ENCODE results near the gene GGA1.
A peak's percentile ranks its signal among the peaks of the same experiment; 100 is the strongest.

Gene GGA1, protein sequence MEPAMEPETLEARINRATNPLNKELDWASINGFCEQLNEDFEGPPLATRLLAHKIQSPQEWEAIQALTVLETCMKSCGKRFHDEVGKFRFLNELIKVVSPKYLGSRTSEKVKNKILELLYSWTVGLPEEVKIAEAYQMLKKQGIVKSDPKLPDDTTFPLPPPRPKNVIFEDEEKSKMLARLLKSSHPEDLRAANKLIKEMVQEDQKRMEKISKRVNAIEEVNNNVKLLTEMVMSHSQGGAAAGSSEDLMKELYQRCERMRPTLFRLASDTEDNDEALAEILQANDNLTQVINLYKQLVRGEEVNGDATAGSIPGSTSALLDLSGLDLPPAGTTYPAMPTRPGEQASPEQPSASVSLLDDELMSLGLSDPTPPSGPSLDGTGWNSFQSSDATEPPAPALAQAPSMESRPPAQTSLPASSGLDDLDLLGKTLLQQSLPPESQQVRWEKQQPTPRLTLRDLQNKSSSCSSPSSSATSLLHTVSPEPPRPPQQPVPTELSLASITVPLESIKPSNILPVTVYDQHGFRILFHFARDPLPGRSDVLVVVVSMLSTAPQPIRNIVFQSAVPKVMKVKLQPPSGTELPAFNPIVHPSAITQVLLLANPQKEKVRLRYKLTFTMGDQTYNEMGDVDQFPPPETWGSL

GRCh38 chr22:37608477-37609239 is at the start of gene GGA1:
TSS of gene GGA1 (plus strand) at chr22:37608834. CDS start at chr22:37608861, 27 bp downstream.
- peak; percentile 93 for DNase-seq (ENCODE audit: low read depth in 2 of 2)

- no peak for DNase-seq (ENCODE audit: low read depth in 2 of 2)
These were observed 49.1 kb upstream of the GGA1 start for GRCh38 chr22:37559521-37559900.

DNA sequence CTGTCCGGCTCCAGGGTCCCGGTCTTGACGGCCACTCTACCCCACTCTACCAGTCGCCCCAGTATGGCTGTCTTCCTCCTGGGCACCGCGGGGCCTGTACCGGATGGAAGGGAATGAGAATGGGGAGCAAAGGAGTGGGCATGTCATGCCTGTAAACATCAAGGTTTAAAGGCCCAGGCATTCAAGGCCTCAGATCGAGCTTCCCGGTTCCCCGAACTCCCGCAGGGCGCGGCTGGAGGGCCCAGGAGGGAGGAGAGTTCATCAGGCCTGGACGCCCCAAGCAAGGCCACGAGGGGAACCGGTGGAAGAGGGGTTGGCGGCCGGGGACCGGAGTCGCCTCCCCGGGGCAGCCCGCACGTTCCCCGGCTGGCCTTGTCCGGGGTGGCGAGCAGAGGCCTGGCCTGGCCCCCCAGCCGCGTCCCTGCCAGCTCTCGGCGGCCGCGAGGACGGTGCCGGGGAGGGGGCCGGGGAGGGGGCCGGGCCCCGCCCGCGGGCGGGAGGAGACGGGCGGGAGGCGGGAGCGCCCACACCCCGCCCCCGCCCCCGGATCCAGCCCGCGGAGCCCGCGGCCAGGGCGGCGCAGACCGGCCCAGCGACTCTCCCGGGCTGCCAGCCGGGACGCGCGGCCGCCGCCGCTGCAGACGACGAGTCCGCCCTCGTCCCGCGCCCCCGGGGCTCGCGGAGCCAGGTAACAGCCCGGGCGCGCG is 48.6 kb upstream of the GGA1 start, which contains the start of gene CDC42EP1:
Gene CDC42EP1 (plus strand): TSS at position 580 of the 707 bp plus-strand sequence. CDS start 5,870 bp downstream, outside the sequence.
- no peak for DNase-seq (ENCODE audit: low read depth in 2 of 2)

DNA sequence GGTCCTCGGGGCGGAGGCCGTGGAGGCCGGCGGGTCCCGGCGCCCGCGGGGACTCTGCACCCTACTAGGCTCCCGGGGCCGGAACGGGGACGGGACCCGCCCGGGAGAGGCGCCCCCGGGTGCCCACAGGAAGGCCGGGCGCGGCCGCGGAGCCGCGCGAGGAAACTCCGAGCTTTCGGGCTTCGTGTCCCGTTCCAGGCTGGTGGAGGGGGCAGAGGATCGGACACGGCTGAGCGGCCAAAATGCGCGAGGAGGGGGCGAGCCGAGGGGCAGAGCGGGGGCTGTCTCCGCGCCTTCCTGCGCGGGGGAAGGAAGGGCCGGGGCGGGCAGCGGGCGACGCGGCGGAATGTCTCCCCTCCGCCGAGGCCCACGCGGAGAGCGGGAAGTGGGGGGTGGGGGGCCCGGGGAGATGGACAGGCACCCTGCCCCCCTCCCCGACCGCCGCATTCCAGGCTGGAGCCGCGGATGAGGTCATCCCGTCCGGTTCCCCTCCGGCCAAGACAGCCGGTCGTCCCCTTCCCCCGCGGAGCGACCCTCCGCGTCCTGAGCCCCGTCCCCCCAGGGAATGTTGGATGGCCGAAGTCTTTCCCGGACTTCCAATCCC is 47.9 kb upstream of the GGA1 start:
- DNase-seq (ENCODE audit: low read depth in 2 of 2): no peak

- DNase-seq (ENCODE audit: low read depth in 2 of 2): peak; percentile 52 to 63
These were observed 47.2 kb upstream of the GGA1 start for GRCh38 chr22:37561212-37562048.

DNA sequence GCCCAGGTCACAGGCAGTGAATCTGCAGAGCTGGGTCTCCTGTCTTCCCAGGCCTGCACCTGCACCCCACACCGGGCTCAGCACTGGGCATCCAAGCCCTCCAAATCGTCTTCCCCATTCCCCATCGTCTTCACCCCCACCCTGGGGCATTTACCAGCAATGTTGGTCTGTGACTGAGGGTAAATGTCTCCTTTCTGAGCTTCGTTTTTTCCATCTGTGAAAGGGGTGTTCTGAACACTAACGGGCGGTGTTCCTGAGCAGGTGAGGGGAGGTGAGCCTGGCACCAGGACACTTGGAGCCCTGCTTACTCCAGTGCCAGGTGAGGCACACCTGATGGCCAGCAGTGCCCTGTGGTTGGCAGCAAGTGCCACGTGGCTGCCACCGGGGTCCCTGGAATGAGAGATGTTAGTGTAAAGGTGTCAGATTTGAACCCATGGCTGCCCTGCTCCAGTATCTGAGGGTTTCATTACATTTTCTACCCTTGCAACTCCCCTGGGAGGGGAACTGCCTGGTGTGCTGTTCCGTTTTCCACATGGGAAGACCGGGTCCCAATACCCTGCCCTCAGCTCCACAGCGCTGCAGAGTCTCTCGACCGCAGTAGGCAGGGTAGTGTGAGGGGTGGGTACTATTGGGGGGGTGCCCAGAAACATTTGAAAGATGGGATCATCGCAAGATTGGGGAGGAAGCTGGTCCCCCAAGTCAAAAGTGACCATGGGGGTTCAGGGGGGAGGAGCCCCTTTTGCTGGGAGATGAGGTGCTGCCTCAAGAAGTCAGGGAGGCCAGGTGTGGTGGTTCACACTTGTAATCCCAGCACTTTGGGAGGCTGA is 46.4 kb upstream of the GGA1 start:
- no peak for DNase-seq (ENCODE audit: low read depth in 2 of 2)

DNA sequence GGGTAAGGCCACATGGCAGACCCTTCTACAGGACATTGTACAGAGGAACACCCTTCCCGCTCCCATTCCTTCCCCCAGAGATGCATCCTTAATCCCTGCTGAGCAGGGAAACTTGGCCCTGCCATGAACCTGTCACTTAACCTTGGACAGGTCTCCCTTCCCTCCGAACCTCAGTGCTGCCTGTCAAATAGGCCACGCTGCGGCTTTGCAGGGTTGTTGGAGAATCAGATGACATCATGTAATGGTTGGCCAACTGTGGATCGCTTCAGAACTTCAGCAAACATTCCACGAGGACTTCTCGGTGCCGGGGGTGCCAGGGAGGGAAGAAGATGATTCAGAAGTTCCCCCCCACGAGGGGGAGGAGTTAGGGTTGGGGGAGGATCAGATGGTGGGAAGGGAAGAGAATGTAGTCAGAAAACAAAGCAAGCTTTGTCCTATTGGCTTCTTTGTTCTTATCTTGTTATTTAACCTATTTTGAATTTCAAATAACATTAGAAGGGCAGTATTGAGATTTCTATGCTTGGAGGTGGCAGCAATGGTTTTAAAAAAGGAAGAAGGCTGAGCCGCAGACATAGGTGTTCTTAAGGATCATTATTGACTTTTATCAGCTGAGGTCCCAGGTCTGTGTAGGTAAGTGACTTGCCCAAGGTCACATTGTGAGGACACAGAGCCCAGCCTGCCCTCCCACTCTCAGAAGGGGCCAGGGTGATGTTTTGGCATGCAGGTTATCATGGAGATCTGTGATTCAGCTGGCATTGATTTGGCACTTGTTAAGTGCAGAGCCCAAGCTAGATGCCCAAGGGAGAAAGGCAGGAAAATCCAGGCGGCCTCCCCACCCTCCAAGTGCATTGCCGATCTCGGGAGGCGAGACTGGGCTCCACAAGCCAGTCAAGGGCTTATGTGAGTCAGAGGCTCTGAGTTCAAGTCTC is 45.2 kb upstream of the GGA1 start:
- DNase-seq (ENCODE audit: low read depth in 2 of 2): no peak

GRCh38 chr22:37564111-37564711 is 44.4 kb upstream of the GGA1 start:
- no peak for DNase-seq (ENCODE audit: low read depth in 2 of 2)

DNA sequence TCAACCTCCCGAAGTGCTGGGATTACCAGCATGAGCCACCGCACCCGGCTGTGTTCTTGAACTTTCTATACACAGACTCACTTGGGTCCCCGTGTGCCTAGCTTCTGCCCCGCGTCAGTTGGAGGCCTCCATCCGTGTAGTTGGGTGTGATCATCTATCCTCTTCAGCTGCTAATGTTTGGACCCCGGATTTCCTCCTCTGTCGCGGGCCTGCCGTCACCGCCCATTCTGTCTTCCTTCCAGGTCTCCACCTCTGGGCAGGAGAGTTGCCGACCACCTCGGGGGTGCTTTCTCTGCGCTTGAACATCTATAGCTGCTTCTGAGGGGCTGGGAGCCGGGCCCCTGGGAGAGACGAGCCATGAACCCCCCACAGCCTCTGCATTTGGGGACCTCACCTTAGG is 42.8 kb upstream of the GGA1 start:
- no peak for DNase-seq (ENCODE audit: low read depth in 2 of 2)

GRCh38 chr22:37566329-37566837 is 42.3 kb upstream of the GGA1 start:
- peak in 1 of 2 donors; percentile 31 for DNase-seq (ENCODE audit: low read depth in 2 of 2)

GRCh38 chr22:37566903-37567798 is 41.5 kb upstream of the GGA1 start:
- DNase-seq (ENCODE audit: low read depth in 2 of 2): peak; percentile 69 to 71

GRCh38 chr22:37568012-37568411 is 40.6 kb upstream of the GGA1 start:
- no peak for DNase-seq (ENCODE audit: low read depth in 2 of 2)

- no peak for DNase-seq (ENCODE audit: low read depth in 2 of 2)
These were observed 40.1 kb upstream of the GGA1 start for GRCh38 chr22:37568448-37569008.

GRCh38 chr22:37569009-37569920 is 39.4 kb upstream of the GGA1 start:
- no peak for DNase-seq (ENCODE audit: low read depth in 2 of 2)

GRCh38 chr22:37569921-37570660 is 38.5 kb upstream of the GGA1 start:
- no peak for DNase-seq (ENCODE audit: low read depth in 2 of 2)

Data from stimulated activated CD8-positive, alpha-beta memory T cell treated with anti-CD3 and anti-CD28 coated beads, Interleukin-15, amount 100 ng/mL, for 4 hours (primary cell).